Osteocyte (in vitro differentiated cells): ENCODE data around the gene ORM2. TPM values are rescaled to one million over a fixed set of nuclear protein-coding genes. Genes with fewer than 3 reads are reported as not detected.

Source experiments
- total RNA-seq: library from RNA; stranded (reverse); gene quantifications from 2 replicates; pipeline ENCODE4 v1.2.1, GENCODE V29; 2021

ORM2 gene
- total RNA-seq, 1 donor from 2014 or later: not detected

Other genes with a start within 250 kb of the ORM2 start
- 0.47 and 0.64 TPM in 2 replicates for gene KIF12, start 230.6 kb upstream of the ORM2 start, total RNA-seq
- gene COL27A1, start 174.3 kb upstream of the ORM2 start, total RNA-seq: 44.4 and 44.8 TPM in 2 replicates
- gene ORM1, start 6.8 kb upstream of the ORM2 start, total RNA-seq: not detected in 2 replicates
- 36.0 and 37.0 TPM in 2 replicates for gene AKNA, start 58.1 kb downstream of the ORM2 start, total RNA-seq
- 11.0 and 12.0 TPM in 2 replicates for gene WHRN, start 175.6 kb downstream of the ORM2 start, total RNA-seq